ENCODE measurements around the gene KRT84.

DNA sequence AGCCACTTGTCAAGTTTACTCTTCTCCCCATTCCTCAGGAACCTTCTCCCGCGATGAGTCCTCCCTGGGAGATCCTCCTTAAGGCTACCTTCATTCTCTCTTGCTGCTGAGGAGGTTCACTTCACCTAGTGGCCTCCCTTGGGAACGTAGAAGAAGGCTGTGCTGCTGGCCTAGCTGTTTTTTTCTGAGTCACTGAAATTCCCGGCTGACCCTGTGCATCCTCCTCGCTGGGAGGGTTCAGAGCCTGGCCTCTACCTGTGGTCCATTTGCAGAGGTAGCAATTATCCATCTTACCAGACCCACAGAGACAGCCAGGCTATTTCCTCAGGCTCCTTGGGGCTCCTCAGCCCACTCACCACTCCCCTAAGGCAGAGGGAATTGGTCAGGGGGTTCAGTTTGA, 16.1 kb upstream of the KRT84 start:
- TF ChIP-seq EZH2 (IDR thresholded peaks at IDR 0.05) = no peak
- no peak for TF ChIP-seq POLR2AphosphoS5 (IDR thresholded peaks at IDR 0.05; ENCODE audit: borderline replicate concordance, low read depth, low read length)
- no peak for TF ChIP-seq FOXP2 (optimal IDR thresholded peaks at IDR 0.05; ENCODE audit: control extremely low read depth, extremely low read length, insufficient read depth)

All from SK-N-MC (cell line).